ENCODE results near the gene ISG15.
"Not testable (repeated sequence)": the region's sequence is repeated elsewhere in the genome, so short reads cannot be mapped to it uniquely, and the experiment has no call there.

ISG15 gene

DNA sequence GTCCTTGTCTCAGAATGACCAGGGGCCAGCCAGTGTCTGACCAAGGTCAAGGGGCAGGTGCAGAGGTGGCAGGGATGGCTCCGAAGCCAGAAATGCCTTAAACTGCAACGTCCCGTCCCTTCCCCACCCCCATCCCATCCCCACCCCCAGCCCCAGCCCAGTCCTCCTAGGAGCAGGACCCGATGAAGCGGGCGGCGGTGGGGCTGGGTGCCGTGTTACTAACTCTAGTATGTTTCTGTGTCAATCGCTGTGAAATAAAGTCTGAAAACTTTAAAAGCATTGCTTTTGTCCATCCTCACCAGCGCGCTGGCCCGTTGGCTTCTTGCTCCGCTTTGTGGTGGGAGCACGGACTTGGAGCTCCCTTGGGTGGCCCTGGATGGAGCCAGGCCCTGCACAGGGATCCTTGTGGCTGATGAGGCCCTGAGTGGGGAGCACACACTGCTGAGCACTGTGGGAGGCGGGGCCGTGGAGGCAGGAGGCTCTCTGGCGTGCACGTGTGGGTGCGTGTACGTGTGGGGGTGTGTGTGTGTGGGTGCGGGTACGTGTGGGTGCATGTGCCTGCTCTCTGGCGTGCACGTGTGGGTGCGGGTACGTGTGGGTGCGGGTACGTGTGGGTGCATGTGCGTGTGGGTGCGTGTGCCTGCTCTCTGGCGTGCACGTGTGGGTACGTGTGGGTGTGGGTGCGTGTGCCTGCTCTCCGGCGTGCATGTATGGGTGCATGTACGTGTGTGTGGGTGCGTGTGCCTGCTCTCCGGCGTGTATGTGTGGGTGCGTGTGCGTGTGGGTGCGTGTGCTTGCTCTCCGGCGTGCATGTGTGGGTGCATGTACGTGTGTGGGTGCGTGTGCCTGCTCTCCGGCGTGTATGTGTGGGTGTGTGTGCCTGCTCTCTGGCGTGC lies 42.8 kb downstream of the ISG15 start:
- H3K27ac ChIP-seq: no peak overlapping the region
- no peak for TF ChIP-seq ZFX (IDR thresholded peaks at IDR 0.05)
- TF ChIP-seq, protein P1, sequence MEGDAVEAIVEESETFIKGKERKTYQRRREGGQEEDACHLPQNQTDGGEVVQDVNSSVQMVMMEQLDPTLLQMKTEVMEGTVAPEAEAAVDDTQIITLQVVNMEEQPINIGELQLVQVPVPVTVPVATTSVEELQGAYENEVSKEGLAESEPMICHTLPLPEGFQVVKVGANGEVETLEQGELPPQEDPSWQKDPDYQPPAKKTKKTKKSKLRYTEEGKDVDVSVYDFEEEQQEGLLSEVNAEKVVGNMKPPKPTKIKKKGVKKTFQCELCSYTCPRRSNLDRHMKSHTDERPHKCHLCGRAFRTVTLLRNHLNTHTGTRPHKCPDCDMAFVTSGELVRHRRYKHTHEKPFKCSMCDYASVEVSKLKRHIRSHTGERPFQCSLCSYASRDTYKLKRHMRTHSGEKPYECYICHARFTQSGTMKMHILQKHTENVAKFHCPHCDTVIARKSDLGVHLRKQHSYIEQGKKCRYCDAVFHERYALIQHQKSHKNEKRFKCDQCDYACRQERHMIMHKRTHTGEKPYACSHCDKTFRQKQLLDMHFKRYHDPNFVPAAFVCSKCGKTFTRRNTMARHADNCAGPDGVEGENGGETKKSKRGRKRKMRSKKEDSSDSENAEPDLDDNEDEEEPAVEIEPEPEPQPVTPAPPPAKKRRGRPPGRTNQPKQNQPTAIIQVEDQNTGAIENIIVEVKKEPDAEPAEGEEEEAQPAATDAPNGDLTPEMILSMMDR (conservative IDR thresholded peaks at IDR 0.05): no peak

DNA sequence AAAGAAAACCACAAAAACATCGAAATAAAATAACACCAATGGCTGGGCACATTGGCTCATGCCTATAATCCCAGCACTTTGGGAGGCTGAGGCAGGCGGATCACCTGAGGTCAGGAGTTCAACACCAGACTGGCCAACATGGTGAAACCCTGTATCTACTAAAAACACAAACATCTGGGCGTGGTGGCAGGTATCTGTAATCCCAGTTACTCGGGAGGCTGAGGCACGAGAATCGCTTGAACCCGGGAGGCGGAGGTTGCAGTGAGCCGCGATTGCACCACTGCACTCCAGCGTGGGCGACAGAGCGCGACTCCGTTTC lies 44.4 kb downstream of the ISG15 start:
- H3K27ac ChIP-seq: not testable (repeated sequence)

DNA sequence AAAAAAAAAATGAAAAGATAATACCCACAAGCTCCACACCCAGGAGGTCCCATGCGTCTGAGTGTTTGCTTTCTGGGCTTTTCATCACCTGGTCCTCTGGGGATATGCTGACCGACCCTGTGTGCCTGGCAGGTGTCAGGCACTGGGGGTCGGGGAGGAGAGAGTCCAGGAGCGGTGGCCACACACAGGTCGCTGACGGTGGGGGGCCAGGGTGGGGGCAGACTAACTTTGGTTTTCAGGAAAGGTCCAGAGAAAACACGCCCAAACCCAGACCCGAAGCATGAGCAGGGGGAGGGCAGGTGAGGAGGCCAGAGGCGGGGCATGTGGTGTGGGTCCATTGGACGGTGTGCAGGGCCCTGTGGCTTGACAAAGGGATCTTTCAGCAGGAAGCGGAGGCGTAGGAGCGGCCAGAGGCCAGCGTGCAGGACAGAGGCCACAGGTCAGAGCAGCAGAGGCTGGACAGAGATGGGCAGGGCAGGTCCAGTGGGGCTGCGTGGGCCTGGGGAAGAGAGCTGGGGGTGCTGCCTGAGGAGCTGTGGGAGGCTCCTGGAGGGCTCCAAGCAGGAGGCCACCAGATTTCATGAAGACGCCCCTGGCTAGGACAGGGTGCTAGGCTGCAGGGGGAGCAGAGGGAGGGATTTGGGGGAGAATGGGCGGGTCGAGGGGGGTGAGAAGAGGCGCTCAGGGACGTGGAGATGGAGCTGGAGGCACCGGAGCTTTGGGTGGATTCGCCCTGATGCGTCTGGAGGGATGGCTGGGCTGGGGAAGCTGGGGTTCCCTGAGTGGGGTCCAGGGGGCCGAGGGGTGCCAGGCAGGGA lies 45.0 kb downstream of the ISG15 start:
- H3K27ac ChIP-seq: no peak overlapping the region
- TF ChIP-seq, protein P1 (conservative IDR thresholded peaks at IDR 0.05): no peak
- TF ChIP-seq ZFX (IDR thresholded peaks at IDR 0.05): no peak

DNA sequence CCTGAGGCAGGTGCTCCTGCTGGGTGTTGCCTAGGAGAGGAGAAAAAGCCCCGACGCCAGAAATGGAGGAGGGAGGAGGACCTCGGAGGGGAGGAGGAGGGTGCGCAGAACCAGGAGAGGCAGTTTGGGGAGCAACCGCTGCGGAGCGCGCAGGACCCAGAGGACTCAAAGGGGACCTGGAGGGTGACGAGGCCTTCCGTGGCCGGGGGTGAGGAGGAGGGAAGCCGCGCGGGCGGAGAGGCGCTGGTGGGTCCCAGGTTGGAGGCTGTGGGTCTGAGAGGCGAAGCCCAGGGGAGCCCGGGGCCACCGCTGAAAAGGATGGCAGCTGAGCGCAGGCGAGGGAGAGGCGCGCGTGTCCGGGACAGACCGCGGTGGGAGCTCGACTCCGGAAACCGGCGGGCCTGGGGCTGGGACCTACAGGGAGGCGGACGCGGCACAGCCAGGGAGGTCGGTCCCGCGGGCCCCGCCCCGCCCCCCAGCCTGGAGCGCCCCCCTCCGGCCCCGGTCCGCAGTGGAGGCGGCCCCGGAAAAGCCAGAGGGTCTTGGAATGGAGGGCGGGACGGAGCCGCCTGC lies 45.7 kb downstream of the ISG15 start:
- TF ChIP-seq, protein P1 (conservative IDR thresholded peaks at IDR 0.05): peak; percentile 80
- TF ChIP-seq ZFX (IDR thresholded peaks at IDR 0.05): no peak
- H3K27ac ChIP-seq: peak overlapping the region; percentile 48

DNA sequence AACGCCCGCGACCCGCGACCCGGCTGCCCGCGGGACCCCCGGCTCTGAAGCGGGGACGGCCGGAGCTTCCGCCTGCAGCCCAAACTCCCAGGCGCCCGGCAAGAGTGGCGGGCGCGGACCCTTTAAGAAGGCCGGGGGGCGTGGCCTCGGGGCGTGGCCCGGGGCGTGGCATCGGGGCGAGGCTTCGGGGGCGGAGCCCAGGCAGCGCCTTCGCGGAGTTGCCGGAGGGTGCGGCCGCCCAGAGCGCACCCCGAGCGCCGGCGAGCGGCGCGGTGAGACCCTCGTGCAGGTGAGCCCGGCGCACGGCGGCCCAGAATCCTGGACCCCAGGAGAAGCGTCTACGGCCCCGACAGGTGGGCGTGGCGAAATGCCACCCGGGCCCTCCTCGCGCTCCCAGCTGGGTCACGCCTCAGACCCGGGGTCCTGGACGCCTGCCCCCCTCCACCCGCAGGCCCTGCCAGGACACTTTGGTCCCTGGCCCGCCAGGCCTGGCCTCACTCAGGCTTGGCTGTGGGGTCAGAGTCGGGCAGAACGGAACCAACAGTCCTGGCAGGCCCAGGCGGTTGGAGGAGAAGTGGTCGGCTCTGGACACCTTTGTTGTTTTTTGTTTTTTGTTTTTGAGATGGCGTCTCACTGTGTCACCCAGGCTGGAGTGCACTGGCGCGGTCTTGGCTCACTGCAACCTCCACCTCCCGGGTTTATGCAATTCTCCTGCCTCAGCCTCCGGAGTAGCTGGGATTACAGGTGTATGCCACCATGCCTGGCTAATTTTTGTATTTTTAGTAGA lies 46.4 kb downstream of the ISG15 start:
- TF ChIP-seq, protein P1 (conservative IDR thresholded peaks at IDR 0.05): peak; percentile 59
- no peak for TF ChIP-seq ZFX (IDR thresholded peaks at IDR 0.05)
- H3K27ac ChIP-seq: peak overlapping the region; percentile 48

DNA sequence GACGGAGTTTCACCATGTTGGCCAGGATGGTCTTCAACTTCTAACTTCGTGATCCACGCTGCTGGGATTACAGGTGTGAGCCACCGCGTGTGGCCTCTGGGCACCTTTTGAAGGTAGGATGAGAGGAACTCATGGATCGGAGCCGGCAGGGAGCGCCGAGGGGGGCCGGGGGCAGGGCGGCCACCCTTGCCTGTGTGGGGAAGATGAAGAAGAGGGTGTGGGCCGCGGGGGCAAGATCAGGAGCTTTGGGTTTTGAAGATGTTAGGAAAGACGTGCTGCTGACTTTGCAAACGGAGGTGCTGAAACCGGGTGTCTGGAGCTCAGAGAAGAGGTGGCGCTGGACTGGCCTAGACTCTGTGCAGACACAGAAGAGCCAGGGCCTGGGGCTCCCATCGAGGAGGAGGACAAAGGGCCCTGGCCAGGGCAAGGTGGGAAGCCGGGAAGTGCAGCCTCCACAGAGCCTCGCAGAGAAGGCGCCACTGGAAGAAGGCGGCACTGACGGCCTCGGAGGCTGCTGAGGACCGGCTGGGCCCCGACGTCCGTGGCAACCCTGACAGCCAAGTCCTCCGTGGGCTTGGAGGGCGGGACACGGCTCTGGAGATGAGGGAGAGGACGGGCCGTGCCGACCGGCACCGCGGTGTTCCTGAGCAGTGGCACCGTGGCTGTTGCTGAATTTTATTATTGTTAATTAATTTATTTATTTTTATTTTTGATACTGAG lies 47.1 kb downstream of the ISG15 start:
- H3K27ac ChIP-seq: no peak overlapping the region
- TF ChIP-seq, protein P1 (conservative IDR thresholded peaks at IDR 0.05): no peak
- TF ChIP-seq ZFX (IDR thresholded peaks at IDR 0.05): no peak

All from C4-2B (cell line).